Spleen (tissue), 7 donors: ENCODE data around the gene ULK2.

Experiments used
- CTCF ChIP-seq, 11 experiments: fragments of 200-600 bp in 7 of 11; fragments of 450-650 bp in 4 of 11; sonication (generic) in 4 of 11; IDR thresholded peaks in 8 of 11; conservative IDR thresholded peaks in 3 of 11; 1 replicate in 7 of 11; 2 replicates in 4 of 11; pipeline versions ENCODE4 v1.4.0 to v1.8.0; 2016 to 2021; ENCODE audit warnings: antibody characterized with exemption in 11 of 11, inconsistent platforms in 4 of 11, mild to moderate bottlenecking in 1 of 11
- POLR2A ChIP-seq, 3 donors: fragments of 450-650 bp; IDR thresholded peaks; one replicate each; pipeline ENCODE4 v1.5.1; 2017; ENCODE audit warnings: antibody characterized with exemption in 3 of 3, mild to moderate bottlenecking in 1 of 3
- POLR2AphosphoS5 ChIP-seq, 3 donors: sonication (generic); formaldehyde crosslinking; IDR thresholded peaks; one replicate each; pipeline ENCODE4 v1.5.1; 2017; ENCODE audit warnings: antibody characterized with exemption in 3 of 3
- donor health status: DM: no; HTN: no; CAD: no; lungs with moderate emphysema.
- donor health status: DM: no; HTN: no; CAD: no.
- donor health status: DM: no; HTN: no; CAD: no.

GRCh38 chr17:19726631-19727376 is 140.9 kb downstream of the ULK2 start:
- TF ChIP-seq CTCF (IDR thresholded peaks at IDR 0.05 in 8 of 11, conservative IDR thresholded peaks at IDR 0.05 in 3 of 11) (no peak), POLR2AphosphoS5 (IDR thresholded peaks at IDR 0.05) (no peak), POLR2A (IDR thresholded peaks at IDR 0.05) (peak in 1 of 3 donors; percentile 0)
